Measurements from ENCODE around the gene XYLB.
"Not testable (repeated sequence)": the region's sequence is repeated elsewhere in the genome, so short reads cannot be mapped to it uniquely, and the experiment has no call there.

DNA sequence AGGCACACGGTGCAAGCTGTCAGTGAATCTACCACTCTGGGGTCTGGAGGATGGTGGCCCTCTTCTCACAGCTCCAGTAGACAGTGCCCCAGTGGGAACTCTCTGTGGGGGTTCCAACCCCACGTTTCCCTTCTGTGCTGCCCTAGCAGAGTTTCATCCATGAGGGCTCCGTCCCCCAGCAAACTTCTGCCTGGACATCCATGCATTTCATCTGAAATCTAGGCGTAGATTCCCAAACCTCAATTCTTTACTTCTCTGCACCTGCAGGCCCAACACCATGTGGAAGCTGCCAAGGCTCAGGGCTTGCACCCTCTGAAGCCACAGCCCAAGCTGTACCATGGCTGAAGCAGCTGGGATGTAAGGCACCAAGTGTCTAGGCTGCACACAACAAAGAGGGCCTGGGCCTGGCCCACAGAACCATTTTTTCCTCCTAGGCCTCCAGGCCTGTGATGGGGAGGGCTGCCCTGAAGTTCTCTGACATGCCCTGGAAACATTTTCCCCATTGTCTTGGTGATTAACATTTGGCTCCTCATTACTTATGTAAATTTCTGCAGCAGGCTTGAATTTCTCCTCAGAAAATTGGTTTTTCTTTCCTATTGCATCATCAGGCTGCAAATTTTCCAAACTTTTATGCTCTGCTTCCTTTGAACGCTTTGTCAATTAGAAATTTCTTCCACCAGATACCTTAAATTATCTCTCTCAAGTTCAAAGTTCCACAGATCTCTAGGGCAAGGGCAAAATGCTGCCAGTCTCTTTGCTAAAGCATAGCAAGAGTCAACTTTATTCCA, 86.5 kb downstream of the XYLB start:
- not testable (repeated sequence) for TF ChIP-seq POLR2AphosphoS5 (IDR thresholded peaks at IDR 0.05; ENCODE audit: borderline replicate concordance, low read depth, low read length); EZH2 (IDR thresholded peaks at IDR 0.05); FOXP2 (optimal IDR thresholded peaks at IDR 0.05; ENCODE audit: control extremely low read depth, extremely low read length, insufficient read depth)
